Upper lobe of left lung (tissue), 4 donors: Measurements from ENCODE around the gene UNC13D.

Source experiments
- EP300 ChIP-seq, 4 donors: sonication (generic); formaldehyde crosslinking; IDR thresholded peaks; one replicate each; pipeline ENCODE4 v1.5.1; 2017; ENCODE audit warnings: antibody characterized with exemption in 4 of 4, control low read depth in 2 of 4
- POLR2AphosphoS5 ChIP-seq, 2 donors: sonication (generic); formaldehyde crosslinking; IDR thresholded peaks; one replicate each; pipeline ENCODE4 v1.5.1; 2017; ENCODE audit warnings: antibody characterized with exemption in 2 of 2
- TF ChIP-seq, protein P1 (sequence below), 6 experiments: fragments of 450-650 bp in 4 of 6; fragments of 200-600 bp in 2 of 6; sonication (generic) in 2 of 6; IDR thresholded peaks; one replicate each; pipeline ENCODE4 v1.5.1; 2016 to 2019; ENCODE audit warnings: antibody characterized with exemption in 6 of 6

DNA sequence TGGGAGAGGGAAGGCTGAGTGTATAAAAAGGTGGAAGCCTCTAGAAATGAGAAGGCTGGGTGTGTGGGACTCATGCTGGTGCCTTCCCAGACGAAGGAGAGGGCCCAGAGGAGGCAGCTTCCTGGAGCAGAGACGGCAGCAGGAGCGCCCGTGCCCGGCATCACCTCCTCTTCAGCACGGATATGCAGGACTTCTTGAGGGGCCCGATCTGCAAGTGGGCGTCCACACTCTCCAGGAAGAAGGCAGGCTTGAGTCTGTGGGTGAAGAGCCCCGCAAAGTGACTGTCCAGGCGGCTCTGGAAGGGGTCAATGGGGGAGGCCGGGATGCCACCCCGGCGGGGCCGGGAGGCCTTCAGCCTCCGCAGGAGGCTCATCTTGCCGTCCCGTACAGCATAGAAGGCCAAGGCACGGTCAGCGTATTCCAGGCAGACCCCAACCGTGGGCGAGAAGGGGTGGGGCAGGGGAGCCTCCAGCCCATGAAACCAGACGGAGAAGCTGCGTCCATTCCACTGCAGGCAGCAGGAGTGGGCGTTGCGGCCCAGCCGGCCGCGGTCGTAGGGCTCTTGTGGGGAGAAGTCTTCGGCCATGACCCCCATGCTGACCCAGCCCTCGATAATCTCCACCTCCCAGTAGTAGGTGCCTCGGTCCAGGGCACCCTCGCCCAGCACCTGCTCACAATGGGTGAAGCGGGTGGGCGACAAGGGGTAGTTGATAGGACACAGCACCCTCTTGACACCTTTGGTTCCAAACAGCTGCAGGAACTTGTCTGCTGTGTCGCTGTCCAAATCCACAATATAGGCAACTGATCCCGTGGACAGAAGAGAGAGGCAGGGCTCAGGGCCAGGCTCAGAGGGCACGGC lies 30.3 kb upstream of the UNC13D start:
- TF ChIP-seq, protein P1, sequence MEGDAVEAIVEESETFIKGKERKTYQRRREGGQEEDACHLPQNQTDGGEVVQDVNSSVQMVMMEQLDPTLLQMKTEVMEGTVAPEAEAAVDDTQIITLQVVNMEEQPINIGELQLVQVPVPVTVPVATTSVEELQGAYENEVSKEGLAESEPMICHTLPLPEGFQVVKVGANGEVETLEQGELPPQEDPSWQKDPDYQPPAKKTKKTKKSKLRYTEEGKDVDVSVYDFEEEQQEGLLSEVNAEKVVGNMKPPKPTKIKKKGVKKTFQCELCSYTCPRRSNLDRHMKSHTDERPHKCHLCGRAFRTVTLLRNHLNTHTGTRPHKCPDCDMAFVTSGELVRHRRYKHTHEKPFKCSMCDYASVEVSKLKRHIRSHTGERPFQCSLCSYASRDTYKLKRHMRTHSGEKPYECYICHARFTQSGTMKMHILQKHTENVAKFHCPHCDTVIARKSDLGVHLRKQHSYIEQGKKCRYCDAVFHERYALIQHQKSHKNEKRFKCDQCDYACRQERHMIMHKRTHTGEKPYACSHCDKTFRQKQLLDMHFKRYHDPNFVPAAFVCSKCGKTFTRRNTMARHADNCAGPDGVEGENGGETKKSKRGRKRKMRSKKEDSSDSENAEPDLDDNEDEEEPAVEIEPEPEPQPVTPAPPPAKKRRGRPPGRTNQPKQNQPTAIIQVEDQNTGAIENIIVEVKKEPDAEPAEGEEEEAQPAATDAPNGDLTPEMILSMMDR (IDR thresholded peaks at IDR 0.05) = no peak
- no peak for TF ChIP-seq EP300 (IDR thresholded peaks at IDR 0.05)
- TF ChIP-seq POLR2AphosphoS5 (IDR thresholded peaks at IDR 0.05) = no peak
